Measurements from ENCODE around the gene CEBPB. TPM values are rescaled to one million over a fixed set of nuclear protein-coding genes. Genes with fewer than 3 reads are reported as not detected.

CEBPB gene
- total RNA-seq, 1 donor from 2014 or later = 118 TPM

DNA sequence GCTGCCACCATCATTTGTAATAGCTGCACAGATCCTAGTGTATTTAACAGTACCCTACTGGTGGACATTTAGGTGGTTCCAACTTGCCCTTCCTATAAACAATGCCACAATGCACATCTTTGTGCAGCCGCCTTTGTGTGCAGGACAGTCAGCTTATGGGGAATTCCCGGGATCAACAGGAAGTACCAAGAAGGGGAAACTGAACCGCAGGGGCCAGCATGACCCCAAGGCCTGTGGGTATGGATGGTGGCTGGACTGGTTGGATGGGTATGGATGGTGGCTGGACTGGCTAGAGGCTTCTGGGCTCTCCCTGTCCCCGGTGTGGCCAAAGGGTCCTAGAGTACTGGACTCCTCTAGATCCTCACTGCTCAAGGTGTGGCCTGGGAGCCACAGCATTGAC is 46.7 kb downstream of the CEBPB start:
- H3K4me3 ChIP-seq (ENCODE audit: low read depth, low read length) = no peak overlapping the region
- TF ChIP-seq, protein P1, sequence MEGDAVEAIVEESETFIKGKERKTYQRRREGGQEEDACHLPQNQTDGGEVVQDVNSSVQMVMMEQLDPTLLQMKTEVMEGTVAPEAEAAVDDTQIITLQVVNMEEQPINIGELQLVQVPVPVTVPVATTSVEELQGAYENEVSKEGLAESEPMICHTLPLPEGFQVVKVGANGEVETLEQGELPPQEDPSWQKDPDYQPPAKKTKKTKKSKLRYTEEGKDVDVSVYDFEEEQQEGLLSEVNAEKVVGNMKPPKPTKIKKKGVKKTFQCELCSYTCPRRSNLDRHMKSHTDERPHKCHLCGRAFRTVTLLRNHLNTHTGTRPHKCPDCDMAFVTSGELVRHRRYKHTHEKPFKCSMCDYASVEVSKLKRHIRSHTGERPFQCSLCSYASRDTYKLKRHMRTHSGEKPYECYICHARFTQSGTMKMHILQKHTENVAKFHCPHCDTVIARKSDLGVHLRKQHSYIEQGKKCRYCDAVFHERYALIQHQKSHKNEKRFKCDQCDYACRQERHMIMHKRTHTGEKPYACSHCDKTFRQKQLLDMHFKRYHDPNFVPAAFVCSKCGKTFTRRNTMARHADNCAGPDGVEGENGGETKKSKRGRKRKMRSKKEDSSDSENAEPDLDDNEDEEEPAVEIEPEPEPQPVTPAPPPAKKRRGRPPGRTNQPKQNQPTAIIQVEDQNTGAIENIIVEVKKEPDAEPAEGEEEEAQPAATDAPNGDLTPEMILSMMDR (IDR thresholded peaks at IDR 0.05; ENCODE audit: insufficient read depth, low read length, severe bottlenecking) = no peak
- DNase-seq (ENCODE audit: low read depth) (no peak), FAIRE-seq (no peak)
- no peaks in the 10 kb centered on the region for H3K27me3 ChIP-seq (ENCODE audit: control insufficient read depth, insufficient read depth, low read length)
- H3K36me3 ChIP-seq (ENCODE audit: control insufficient read depth, insufficient read depth, low read length) = no peaks in the 10 kb centered on the region

DNA sequence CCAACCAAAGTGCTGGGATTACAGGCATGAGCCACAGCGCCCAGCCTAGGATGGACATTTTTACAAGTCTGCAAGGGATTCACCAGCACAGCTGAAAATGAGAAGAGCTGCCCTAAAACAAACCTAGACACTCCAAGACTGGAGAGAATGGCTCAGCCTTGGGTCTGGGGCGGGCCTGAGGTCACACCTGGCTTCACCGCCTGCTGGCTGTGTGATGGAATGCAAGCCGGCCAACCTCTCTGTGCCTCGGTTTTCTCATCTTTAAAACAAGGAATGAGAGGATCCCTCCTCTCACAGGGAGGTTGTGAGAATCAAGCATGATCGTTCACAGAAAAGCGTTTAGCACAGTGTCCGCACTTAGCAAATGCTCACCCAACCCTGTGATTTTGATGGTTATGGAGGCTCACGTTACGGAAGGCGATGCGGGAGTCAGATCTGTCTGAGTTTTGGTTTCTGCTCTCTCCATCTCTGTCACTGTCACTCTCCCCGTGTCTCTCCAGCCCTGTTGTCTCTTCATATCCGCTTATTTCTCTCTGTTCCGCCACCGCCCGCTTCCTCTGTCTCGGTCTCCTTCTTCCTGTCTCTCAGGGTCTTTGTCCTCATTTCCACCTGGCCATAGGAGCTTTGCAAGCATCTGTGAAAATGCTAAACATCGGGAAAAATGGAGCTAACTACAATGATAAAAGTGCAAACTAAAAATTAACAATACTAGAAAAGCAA is 47.6 kb downstream of the CEBPB start:
- TF ChIP-seq, protein P1 (IDR thresholded peaks at IDR 0.05; ENCODE audit: insufficient read depth, low read length, severe bottlenecking) = no peak
- no peaks in the 10 kb centered on the region for H3K36me3 ChIP-seq (ENCODE audit: control insufficient read depth, insufficient read depth, low read length)
- no peak for DNase-seq (ENCODE audit: low read depth)
- FAIRE-seq = no peak
- H3K4me3 ChIP-seq (ENCODE audit: low read depth, low read length) = no peak overlapping the region
- H3K27me3 ChIP-seq (ENCODE audit: control insufficient read depth, insufficient read depth, low read length) = no peaks in the 10 kb centered on the region

DNA sequence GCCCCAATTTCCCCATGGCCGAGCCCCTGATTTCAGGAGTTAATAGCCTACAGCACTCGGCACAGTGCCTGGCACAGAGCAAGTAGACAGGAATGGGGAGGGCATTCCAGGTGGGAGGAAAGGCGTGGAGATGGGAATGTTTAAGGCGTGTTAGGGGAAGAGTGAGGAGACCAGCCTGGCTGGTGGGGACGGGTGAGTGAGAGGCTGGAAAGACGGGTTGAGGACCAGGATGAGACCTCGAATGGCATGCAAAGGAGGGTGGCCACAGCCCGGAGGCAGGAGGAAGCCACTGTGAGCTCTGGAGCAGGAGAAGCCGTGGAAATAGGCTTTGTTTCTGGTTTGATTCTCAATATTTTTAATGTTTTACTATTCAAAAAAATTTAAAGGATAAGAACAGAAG is 49.5 kb downstream of the CEBPB start:
- no peaks in the 10 kb centered on the region for H3K27me3 ChIP-seq (ENCODE audit: control insufficient read depth, insufficient read depth, low read length)
- no peak for FAIRE-seq

DNA sequence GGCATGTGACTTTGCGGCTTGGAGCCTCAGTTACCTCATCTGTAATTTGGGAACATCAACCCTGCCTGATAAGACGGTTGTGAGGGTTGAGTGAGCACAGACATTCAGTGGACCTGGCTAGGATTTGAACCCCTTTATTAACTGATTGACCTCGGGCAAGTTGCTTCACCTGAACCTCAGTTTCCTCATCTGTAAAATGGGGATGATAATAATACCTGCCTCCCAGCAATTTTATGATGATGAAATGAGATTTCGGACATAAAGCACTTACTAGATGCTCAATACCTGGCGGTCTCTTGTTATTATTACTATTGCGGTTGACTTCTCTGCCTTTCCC is 51.5 kb downstream of the CEBPB start:
- FAIRE-seq (no peak), DNase-seq (ENCODE audit: low read depth) (no peak)
- Histone ChIP-seq H3K36me3 (ENCODE audit: control insufficient read depth, insufficient read depth, low read length) (no peaks in the 10 kb centered on the region), H3K27me3 (ENCODE audit: control insufficient read depth, insufficient read depth, low read length) (no peaks in the 10 kb centered on the region), H3K4me3 (ENCODE audit: low read depth, low read length) (no peak overlapping the region)
- TF ChIP-seq, protein P1 (IDR thresholded peaks at IDR 0.05; ENCODE audit: insufficient read depth, low read length, severe bottlenecking) = no peak

More for the DNA sequence above, 49.5 kb downstream of the CEBPB start:
- no peak for DNase-seq (ENCODE audit: low read depth)
- H3K4me3 ChIP-seq (ENCODE audit: low read depth, low read length) = no peak overlapping the region
- TF ChIP-seq, protein P1 (IDR thresholded peaks at IDR 0.05; ENCODE audit: insufficient read depth, low read length, severe bottlenecking) = no peak
- H3K36me3 ChIP-seq (ENCODE audit: control insufficient read depth, insufficient read depth, low read length) = no peaks in the 10 kb centered on the region

Other genes starting within 250 kb of the CEBPB start
- gene SNAI1, start 207.8 kb upstream of the CEBPB start, total RNA-seq = not detected in 2 replicates
- gene UBE2V1, start 77.7 kb upstream of the CEBPB start, total RNA-seq = 18.4 and 30.2 TPM in 2 replicates
- 9.7 and 16.9 TPM in 2 replicates for gene PEDS1, start 37.1 kb upstream of the CEBPB start, total RNA-seq